IPS DF 4.7 (cell line): ENCODE data around the gene DNPEP.
"Not testable (repeated sequence)": the region's sequence is repeated elsewhere in the genome, so short reads cannot be mapped to it uniquely, and the experiment has no call there.

Source experiments
- DNase-seq: peaks from one replicate; pipeline ENCODE4 v3.0.0-alpha.2; 2013; ENCODE audit warnings: low spot score; ENCODE audit errors: extremely low read depth

Gene DNPEP

GRCh38 chr2:219401606-219402005 is 13.9 kb upstream of the DNPEP start:
- no peak for DNase-seq

DNA sequence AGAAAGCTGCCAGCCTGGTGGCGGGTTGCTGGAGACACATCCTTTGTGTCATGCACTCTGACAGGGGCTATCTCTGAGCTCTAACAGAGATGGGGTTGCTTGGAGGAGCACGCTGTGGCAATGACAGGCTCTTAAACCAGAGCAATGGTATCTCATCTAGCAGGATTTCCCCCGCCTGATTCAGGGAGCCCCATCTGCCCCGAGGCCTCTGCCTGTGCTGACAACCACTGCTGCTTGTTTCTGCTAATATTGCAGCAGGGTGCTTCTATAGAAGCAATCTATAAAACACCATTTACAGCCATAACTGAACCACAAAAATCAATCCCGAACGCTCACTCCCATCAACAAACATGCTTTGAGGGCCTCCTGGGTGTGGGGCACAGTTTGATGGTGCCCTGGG is 12.8 kb upstream of the DNPEP start:
- no peak for DNase-seq

DNA sequence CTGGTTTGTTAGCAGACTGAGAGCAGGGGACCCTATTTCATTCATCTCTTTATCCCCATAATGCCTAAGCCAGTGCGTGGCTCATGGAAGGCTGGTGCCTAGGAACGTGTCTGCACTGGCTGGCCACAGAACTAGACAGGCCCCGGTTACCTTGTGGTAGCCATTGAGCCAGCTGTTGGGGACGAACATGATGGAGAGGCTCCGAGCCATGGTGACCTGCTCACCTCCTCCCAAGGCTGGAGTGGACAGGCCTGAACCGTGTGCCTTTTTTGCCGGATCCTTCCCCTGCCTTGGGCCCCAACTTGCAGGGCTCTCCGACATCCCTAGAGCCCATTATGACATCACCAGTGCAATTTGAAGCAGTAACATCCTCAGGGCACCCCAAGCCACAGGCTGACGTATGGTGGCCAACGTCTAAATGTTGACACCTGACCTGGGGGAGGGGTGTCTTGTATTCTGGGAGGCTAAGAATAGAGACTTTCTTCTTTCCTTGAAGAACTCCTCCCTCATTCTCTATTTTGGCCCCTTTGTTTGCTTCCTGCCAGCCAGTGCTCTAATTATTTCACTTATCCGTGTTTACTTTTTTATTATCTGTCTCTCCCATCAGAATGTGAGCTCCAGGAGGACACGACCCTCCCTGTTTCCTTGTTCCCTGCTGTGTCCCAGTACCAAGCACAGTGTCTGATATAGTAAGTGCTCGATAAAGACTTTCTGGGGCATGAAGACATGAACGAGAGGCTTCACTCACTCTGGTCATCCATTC is 12.2 kb upstream of the DNPEP start:
- no peak for DNase-seq

GRCh38 chr2:219398721-219399363 is 11.1 kb upstream of the DNPEP start:
- no peak for DNase-seq

GRCh38 chr2:219396863-219397457 is 9.2 kb upstream of the DNPEP start:
- no peak for DNase-seq

DNA sequence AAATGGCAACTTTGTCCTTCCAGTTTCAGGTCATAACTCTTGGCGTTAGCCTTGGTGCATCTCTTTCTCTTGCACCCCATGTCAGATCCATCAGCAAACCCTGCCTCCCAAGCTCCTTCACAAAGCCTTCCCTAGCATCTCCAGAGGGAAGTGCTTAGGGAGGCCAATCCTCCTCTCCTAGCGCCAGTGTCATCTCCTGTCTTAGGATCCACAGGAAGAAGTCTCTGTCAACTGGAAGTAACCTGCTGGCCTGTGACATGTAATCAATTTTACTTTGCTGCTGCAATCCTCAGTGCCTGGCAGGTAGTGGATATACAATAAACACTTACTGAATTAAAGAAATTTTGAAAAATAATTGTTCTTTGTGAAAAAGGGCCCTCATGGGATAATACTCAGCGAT is 7.9 kb upstream of the DNPEP start:
- DNase-seq: no peak

DNA sequence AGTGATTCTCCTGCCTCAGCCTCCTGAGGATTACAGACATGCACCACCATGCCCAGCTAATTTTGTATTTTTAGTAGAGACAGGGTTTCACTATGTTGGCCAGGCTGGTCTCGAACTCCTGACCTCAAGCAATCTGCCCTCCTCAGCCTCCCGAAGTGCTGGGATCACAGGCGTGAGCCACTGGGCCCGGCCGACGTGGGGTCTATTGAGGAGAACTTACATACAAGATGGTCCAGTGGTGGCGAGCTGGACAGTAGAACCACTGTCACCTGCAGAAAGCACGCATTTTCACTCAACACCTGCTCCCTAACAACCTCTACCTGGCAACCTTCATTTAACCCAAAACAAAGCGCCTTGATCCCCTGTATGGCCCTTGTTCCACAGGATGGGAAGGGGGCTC is 7.3 kb upstream of the DNPEP start:
- DNase-seq: not testable (repeated sequence)

GRCh38 chr2:219392754-219393153 is 5.0 kb upstream of the DNPEP start:
- DNase-seq: no peak

DNA sequence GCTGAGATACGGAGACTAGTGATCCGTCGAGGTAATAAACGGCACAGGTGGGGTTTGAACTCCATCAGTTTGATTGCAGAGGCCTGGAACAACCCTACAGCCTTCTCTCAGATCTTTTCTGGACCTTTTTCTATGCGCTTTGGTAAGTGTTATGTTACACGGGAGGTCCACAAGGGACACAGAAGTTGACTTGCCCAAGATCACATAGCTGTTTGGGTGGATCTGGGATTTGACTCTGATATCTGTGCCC is 1.1 kb upstream of the DNPEP start:
- DNase-seq: no peak

DNA sequence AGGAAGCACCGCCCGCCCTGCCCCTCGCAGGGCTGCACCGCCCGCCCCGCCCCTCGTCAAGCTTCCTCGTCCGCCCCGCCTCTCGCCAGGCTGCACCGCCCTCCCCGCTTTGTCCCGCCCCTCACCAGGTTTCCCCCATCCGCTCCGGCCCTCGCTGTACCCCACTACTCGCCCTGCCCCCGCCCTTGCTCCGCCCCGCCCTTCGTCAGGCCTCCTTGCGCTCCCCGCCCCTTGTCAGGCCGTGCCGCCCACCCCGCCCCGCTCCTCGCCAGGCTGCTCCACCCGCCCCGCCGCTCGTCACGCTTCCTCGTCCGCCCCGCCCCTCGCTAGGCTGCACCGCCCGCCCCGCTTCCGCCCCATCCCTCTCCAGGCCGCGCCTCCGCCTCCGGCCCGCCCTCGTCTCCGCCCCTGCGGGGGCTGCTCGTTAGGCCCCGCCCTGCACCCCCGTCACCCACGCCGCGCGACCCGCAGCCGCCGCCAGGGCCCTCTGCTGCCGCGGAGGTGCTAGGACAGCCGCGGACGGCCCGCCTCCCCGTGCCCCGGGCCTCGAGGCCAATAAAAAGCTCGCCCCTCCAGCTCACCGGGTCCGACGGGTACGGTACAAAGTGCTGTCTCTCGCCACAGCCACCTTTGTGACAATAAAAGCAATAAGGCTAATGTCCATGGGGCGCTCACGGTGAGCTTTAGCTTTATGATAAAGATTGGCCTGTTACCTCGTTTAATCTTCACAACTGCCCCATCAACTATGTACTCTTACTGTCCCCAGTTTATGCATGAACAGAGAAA is 602 bp upstream of the DNPEP start:
- DNase-seq: no peak

- DNase-seq: no peak
Observed at GRCh38 chr2:219386532-219387280, 1.0 kb downstream of the DNPEP start.

GRCh38 chr2:219385958-219386520 is 1.7 kb downstream of the DNPEP start:
- no peak for DNase-seq

DNA sequence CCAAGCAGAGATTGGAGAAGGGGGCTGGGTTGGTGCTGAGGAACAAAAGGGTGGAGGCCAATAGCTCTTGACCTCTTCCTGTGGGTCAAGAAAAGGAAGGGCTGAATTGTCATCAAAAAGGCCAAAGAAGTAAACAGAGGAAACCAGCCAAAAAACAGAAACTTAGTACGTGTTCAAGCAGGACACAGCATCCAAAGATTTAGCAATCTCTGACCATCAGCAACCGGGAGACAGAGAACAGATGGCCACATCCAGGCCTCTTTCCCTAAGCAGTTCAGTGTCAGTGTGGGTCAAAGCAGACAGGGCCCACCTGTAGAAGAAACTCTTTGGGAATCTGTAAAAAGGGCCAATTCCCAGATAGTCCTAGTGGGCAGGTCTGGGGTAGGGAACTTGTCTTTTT is 2.9 kb downstream of the DNPEP start:
- DNase-seq: no peak

GRCh38 chr2:219384083-219384713 is 3.5 kb downstream of the DNPEP start:
- no peak for DNase-seq

DNA sequence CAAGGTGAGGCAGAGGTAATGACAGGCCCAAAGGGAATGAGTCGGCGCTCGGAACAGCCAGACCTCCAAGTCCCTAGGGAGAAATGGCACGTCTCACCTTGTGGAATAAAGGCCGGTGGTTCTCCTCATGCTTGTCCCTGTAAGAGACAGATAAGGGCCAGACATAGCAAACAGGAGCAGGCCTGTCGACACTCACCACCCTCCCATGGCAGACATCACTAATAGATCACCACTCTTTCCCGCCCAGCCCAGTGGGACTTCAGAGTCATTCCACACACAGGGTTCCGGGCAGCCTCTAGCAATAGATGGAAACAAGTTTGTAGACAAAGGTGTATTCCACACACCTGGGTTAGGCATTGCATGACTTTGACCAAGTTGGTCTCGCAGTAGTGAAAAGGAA is 6.3 kb downstream of the DNPEP start:
- no peak for DNase-seq

- DNase-seq: no peak
Observed at GRCh38 chr2:219380926-219381325, 6.8 kb downstream of the DNPEP start.

- DNase-seq: no peak
Observed at GRCh38 chr2:219378163-219378851, 9.4 kb downstream of the DNPEP start.

- no peak for DNase-seq
Observed at GRCh38 chr2:219369447-219369861, 18.3 kb downstream of the DNPEP start.

- no peak for DNase-seq
Observed at GRCh38 chr2:219368690-219369191, 19.0 kb downstream of the DNPEP start.
